HG02884 (cell line): ENCODE measurements around the gene CRTC3.

ENCODE experiments used
- ATAC-seq: cut with Tn5 transposase; IDR thresholded peaks from one replicate; pipeline ENCODE4 v1.9.1; 2021; ENCODE audit warnings: mild to moderate bottlenecking, moderate library complexity; ENCODE audit not compliant: unreplicated experiment

CRTC3 gene

DNA sequence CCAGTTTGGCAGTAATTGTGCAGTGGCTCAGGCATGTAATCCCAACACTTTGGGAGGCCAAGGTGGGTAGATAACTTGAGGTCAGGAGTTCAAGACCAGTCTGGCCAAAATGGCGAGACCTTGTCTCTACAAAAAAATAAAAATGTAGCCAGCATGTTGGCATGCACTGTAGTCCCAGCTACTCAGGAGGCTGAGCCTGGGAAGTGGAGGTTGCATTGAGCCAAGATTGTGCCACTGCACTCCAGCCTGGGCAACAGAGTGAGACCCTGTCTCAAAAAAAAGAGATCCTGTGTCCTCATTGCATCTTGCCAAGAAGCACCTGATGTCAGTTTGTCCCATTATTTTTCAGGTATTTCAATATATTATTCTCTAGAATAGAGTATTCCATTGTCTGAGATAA lies 61.8 kb downstream of the CRTC3 start:
- no peak for ATAC-seq

DNA sequence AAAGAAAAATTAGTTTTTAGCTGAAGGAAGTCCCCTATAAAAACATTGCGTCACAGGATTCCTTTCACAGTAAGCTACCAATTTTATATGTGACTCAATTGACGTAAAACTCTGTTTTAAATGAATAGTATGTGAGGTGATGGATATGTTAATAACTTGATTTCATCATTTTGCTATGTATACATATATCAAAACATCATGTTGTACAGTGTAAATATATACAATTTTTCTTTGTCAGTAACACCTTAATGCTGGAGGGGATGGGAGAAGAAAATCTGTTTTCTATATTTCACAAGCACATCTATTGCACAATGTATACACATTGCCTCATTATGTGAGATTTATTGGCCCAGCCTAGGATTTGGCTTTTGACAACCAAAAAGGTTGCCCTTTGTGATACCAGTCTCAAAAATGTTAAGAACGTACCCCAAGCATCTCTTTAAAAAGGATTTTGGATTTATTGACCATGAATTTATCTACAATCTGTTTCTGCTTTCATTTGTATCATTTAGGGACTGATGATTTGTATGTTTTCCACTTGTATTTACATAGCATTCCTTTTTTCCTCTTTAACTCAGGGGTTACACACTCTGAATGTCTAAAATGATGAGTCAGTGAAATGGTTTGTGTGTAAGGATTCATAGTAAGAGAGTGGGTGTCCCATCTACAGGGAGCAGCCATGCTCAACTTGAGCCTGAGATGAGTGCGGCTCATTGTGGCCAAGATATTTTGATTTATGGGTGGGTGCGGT lies 62.6 kb downstream of the CRTC3 start:
- ATAC-seq: no peak

DNA sequence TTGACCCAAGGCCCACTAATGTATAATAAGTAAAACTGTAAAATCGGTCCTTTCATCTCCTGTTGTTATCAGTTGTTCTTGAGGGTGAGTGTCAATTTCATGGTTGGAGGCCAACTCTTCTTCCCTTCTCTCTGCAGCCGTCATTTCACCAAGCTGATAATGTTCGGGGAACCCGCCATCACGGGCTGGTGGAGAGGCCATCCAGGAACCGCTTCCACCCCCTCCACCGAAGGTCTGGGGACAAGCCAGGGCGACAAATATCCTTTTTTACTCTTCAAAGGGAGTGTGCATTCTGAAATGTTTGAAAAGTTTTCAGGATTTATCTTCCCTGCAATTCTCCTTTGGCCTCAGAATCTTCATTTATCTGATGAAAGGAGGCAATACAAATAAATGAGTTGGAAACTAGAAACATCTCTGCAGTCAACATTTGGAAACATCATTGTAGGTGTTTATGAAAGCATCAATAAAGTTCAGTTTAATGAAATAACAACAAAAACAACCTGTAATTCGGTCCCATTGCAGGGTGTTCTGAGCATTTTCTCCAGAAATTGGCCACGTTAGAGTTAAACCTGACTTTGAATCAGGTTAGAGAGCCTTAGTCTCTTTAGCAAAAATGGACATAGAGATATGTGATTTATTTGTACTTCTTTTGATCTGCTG lies 63.9 kb downstream of the CRTC3 start:
- ATAC-seq: no peak

DNA sequence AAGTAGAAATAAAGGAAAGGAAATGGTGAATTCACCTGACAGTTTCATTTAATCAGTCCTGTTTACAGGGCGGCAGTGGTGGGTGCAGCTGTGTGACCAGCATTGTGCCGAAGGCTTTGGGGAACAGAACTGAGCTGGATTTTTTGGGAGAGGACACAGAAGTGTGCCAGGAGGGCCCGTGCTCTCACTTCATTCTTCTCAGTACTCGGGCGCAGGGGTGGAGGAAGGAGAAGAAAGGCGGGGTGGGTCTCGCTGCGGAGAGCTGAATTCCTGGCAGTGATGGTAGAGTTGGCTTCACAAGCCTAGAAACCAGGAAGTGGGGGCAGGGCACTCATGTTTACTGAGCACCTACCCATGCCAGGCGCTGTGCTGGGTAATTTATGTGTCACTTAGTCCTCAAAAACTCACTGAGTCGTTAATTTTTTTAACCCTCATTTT lies 64.6 kb downstream of the CRTC3 start:
- no peak for ATAC-seq

DNA sequence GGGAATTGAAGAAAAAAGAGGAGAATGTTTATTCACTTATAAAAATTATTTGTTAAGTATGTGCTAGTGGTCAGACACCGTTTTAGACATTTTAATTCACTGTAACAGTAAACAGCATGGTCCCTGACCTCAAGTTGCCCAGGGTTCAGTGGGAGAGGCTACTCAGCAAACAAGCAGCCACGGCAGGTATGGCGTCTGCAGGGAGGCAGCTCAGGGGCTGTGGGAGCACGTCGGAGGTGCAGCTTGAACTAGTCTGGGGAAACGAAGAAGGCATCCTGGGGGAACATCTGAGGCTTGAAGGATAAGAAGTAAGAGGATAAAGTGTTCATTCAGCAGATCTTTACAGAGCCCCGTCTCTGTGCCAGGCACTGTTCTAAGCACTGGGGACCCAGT lies 66.0 kb downstream of the CRTC3 start:
- ATAC-seq: no peak

DNA sequence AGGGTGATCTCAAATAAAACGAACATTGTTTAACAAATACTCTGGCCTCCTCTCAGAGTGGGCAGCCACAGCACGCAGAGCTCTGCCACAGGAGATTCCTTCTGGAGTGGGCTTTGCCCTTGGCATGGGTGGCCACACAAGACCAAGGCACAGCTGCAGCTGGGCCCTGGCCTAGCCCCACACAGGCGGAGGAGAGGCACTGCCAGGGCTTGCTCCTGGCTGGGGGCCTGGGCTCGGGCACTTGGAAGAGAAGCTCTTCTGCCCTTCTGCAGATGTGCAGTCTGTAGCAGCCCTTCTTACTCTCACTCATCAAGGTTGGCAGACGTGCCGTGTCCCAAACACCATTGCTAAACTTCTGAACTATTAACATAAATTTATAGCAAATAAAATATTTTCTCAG lies 67.2 kb downstream of the CRTC3 start:
- ATAC-seq: no peak

DNA sequence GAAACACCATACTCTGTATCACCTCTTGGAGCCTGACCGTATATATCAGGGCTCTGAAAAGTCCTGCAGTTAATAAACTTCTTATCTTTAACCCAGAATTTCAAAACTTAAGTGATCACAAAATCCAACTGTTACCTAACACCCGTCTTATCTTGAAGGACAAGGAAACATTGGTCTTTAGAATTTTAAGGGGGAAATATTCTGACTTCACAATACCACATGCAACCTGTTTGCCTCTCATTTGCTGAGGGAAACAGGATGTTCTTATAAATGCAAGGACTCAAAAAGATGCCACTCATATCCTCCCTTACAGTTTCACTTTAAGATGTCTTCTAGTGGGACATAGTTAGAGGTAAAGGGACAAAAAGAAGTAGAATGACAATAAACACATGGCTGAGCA lies 67.9 kb downstream of the CRTC3 start:
- peak; percentile 36 for ATAC-seq

DNA sequence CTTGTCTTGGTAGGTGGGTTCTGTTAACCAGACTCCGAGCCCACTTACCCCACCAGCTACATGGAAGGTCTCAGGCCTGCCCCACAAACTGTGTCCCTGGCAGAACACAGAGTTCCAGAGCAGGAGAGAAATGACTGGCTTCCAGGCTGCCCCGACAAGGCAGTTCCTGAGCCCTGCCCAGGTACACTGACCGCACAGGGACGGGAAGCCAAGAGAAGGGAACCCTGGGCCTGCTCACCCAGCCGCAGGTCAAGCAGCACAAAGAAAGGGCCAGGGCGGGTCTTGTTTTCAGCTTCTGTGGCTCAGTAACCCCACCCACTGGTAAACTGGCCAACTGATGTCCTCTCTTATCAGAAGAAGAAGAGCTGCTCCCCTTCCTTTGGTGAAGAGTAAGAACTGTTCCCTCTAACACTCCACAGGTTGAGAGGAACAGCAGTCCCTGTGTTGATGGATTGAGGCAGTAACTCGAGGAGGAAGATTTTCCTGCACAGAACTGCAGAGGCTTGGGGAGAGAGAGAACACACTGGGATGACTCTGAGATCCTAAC lies 68.4 kb downstream of the CRTC3 start:
- peak; percentile 22 for ATAC-seq

DNA sequence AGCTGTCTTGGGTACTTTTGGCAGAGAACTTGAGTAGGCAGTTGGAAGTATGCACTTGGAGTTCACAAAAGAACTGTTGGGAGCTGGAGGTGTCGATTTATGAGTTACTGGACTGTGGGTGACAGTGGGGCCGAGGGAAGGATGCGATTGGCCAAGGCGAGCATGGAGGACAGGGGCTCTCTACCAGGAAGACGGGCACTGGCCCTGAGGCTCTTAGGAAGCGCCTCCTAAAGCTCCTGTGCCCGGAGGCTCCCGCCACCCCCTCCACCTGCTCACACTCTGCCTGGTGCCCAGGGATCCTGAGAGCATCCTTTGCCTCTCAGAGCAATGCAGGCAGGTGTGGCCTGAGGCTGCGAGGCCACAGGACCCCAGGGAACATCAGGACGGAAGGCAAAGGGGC lies 69.0 kb downstream of the CRTC3 start:
- ATAC-seq: no peak

DNA sequence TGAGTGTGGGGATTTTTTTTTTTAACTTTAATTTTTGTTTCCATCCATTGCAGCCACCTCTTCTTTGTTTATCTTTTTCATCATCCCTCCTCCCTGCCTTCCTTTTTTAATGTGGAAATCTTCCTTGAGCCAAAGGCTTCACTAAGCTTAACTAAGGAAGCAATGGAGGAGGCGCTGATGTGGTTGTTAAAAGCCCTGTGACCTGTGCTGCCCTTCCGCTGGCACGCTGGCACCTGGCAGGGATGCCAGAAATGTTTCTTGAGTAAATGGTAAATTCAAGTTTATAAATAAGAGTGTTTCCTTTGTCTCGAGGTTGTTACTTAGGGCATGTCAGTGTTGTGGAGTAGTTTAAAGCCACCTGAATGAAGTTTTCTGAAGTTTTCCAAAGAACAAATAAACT lies 69.4 kb downstream of the CRTC3 start:
- no peak for ATAC-seq

DNA sequence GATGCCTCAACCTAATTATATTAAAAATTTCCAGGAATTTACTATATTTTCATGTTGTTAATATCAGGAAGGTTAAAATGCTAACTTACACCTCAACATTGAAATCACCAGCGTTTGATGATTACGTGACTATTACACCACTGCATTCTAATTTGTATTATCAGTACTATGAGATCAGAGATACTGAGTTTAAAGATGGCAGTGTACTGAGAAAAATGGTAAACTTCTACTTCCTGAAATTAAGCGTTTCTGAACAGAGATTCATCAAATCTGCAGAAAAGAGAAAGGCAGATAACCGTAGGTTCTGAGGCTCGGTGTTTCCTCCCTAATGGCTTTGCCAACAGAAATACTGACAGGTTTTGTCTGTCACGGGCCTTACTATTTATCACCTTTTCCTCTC lies 69.9 kb downstream of the CRTC3 start:
- ATAC-seq: no peak

DNA sequence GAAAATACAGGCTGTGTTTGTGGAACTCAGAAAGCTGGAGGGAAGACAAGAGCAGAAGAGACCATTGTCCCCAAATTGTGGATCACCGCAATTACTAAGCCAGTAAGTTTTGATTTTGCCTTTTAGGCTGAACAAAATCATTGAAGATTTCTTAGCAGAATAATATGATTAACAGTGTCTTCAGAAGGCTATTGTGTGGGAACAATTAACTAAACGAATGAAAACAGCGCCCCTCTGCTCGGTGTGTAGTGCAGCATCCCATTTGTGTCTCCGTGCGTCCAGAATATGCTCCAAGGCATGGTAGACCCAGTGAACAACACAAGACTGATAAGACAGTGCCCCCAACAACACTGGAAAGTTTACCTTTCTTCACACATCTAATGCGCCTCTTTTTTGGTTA lies 71.2 kb downstream of the CRTC3 start:
- ATAC-seq: no peak

DNA sequence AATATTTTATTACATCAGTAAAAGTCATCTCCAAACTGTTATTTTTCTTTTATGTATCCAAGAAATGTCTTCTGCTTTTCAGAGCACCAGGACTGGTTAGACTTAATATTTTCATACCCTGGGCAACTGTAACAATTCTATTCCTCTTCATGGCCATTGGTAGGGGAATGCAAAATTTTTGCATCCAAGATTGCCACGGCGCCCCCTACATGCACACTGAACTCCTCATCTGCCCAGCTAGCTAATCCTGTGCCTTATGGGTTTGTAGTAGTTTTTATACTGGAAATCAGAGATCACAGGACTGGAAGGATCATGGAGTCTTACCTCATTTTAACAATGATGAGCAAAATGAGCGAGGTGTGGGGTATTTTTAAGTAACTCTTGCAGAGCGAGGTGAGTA lies 74.2 kb downstream of the CRTC3 start:
- ATAC-seq: no peak

DNA sequence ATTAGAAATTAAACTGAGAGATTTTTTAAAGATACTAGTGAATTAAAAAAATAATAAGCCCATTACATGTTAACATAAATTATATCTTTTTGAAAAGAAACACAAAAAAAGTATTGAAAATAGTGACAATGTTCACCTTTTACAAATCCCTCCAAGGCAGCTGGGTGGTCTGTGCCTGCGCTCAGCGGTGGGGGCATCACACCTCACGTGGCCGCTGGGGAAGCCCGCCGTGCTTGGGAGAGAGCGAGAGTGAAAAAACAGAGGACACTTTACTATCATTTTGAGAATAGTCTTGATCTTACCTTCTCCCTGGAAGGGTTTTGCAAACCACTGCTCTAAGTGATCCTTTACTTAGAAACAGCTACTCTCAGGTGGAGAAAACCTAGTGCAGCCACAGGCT lies 76.9 kb downstream of the CRTC3 start:
- ATAC-seq: no peak

DNA sequence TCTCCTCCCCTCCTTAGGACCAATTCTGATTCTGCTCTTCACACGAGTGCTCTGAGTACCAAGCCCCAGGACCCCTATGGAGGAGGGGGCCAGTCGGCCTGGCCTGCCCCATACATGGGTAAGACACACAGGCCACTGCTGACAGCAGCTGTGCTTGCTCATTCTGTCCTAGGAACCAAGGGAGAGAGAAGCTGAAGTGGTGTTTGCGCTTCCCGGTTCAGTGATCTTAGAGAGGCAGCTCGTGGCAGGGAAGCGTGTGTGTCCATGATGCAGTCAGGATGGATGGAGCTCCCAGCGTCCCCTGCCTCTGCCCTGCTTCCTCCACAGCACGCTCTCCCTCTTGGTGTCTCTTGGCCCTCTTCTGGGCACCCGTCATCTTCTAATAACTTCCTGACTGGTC lies 77.6 kb downstream of the CRTC3 start:
- ATAC-seq: no peak

DNA sequence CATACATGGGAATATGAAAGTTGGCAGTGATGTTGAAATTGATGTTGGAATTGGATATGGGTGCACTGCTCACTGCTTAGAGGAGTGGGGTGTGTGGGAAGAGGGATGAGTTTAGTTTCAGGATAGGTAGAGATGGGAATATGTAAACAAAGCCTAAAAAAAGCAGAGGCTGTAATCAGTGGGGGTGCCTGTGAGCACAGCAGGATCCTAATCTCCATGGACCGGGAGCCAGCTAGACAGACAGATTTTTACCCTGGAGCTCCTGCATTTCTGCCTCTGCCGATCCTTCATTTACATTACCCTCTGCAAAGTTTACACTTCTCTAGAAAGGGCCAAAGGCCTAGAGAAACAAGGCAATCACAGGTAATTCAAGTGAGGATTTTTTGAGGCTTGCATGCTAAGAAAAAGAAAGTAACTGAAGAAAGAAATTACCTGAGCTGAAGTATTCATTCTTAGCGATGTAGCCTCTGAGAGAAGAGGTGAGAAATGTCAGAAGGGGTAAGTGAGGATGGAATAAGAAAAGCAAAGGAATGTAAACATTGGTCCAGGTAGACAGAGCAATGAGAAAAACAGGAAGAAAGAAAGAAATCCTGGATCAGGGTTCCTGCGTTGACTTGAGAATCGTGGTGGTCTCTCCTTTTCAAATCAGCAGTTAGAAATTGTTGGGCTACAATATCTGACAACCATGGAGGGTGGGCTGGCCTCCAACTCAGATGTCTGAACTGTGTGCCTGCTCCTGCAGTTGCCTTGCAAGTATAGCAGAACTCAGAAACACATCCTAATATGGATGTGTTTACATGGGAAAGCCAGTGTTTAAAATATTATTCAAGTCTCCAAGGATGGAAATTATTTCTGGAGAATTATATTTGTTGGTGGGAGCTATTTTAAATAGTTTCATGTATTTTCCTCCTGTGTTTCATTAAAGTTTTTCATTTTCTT lies 79.8 kb downstream of the CRTC3 start:
- ATAC-seq: no peak

DNA sequence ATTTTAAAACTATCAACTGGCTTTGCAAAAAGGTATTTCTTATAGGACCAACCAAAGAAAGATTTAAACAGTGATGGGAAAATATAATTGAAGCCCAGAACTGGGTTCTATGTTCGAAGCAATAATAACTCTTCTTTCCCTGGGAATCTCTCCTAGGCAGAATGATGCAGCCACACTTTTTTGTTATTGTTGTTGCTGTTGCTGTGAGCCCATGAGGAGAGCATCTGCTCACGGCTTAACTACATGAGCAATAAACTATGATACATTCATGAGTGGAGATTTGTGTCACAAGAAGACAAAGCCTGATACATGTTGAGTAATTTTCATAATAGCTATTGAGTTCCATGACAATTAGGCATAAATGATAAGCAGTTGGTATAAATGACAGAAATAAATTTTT lies 80.5 kb downstream of the CRTC3 start:
- no peak for ATAC-seq

DNA sequence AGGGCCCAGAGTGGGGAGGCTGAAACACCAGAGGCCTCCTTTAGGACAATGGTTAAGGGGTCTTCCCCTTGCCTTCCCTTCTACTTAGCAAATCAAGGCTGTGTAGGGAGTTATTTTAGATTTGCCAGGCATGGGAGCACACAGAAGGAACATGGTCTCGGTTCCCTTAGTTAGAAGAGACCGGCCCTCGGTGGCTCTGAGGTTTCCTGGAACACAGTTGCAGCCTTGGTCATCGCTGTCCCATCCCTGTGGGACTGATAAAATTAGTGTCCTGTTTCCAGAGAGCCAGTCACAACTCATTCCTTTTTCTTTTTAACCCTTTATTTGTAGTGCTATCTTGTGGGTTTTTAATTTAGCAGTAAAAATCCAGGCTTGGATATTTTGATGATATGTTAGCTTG lies 81.4 kb downstream of the CRTC3 start:
- ATAC-seq: no peak

DNA sequence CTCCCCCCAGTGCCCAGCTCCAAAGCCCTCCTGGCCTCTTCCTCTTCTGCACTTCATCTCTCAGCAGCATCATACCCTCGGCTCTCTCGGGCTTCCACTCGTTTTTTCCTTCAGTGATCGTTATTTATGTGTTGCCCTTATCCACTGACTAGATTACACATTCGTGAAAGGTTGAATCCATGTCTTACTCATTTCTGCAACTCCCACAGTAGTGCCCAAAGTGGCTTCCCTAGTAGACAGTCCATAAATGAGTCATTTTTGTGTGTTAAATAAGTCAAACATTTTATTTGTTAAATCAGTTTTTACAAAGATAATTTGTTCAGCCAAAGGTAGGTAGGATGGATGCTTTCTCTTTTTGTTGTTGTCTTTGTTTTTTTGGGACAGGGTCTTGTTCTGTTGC lies 87.4 kb downstream of the CRTC3 start:
- ATAC-seq: no peak

DNA sequence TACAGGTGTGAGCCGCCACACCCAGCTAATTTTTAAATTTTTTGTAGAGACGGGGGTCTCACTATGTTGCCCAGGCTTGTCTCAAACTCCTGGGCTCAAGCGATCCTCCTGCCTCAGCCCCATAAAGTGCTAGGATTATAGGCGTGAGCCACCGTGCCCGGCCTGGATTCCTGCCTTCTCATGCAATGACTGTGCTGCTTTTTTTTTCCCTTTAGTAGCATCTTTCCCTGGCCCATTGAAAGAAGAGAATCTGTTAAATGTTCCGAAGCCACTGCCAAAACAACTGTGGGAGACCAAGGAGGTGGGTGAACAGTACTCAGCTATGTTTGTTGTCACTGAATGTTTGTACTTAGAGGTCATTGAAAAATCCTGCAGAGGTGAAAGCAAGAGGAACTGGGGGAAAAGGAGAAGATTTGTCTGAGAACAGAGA lies 88.0 kb downstream of the CRTC3 start:
- ATAC-seq: no peak
